Activated T-cell treated with anti-CD3 and anti-CD28 coated beads, Interleukin-2, amount 50 U/mL, for 72 hours (primary cell): ENCODE results near the gene PPP6R1. TPM values are rescaled to one million over a fixed set of nuclear protein-coding genes. Genes with fewer than 3 reads are reported as not detected.

Experiments used
- ATAC-seq, 2 donors: fragments of 150-1000 bp; cut with Tn5 transposase; replicated peaks in 1 of 2; 2 replicates each; pipeline ENCODE4 v1.10.0; 2021; ENCODE audit warnings: moderate library complexity in 2 of 2, mild to moderate bottlenecking in 1 of 2
- DNase-seq, 2 donors: peaks; one replicate each; pipeline ENCODE4 v3.0.0; 2021 to 2022; ENCODE audit warnings: mixed read lengths in 1 of 2
- H3K27ac Mint-ChIP-seq: one replicate; pipeline ENCODE4 v1.8.0; 2022; ENCODE audit warnings: mild to moderate bottlenecking, moderate library complexity, mixed read lengths
- H3K27me3 Mint-ChIP-seq: one replicate; pipeline ENCODE4 v1.8.0; 2022; ENCODE audit warnings: low read depth, mixed read lengths
- H3K36me3 Mint-ChIP-seq, 2 donors: one replicate each; pipeline ENCODE4 v1.8.0; 2022; ENCODE audit warnings: mixed read lengths in 2 of 2, mild to moderate bottlenecking in 1 of 2; ENCODE audit not compliant: insufficient read depth in 2 of 2
- H3K4me1 Mint-ChIP-seq: one replicate; pipeline ENCODE4 v1.8.0; 2022; ENCODE audit warnings: low read depth, mixed read lengths
- H3K4me3 Mint-ChIP-seq, 2 donors: one replicate each; pipeline ENCODE4 v1.8.0; 2022; ENCODE audit warnings: mild to moderate bottlenecking in 2 of 2, mixed read lengths in 2 of 2, moderate library complexity in 2 of 2
- H3K9me3 Mint-ChIP-seq, 2 donors: one replicate each; pipeline ENCODE4 v1.8.0; 2022; ENCODE audit warnings: mixed read lengths in 2 of 2
- total RNA-seq, 2 donors: library from RNA; stranded (reverse); gene quantifications; one replicate each; pipeline ENCODE4 v1.2.3, GENCODE V29; 2022

PPP6R1 gene
- total RNA-seq, 2 donors from 2014 or later, result 177 to 202 TPM

DNA sequence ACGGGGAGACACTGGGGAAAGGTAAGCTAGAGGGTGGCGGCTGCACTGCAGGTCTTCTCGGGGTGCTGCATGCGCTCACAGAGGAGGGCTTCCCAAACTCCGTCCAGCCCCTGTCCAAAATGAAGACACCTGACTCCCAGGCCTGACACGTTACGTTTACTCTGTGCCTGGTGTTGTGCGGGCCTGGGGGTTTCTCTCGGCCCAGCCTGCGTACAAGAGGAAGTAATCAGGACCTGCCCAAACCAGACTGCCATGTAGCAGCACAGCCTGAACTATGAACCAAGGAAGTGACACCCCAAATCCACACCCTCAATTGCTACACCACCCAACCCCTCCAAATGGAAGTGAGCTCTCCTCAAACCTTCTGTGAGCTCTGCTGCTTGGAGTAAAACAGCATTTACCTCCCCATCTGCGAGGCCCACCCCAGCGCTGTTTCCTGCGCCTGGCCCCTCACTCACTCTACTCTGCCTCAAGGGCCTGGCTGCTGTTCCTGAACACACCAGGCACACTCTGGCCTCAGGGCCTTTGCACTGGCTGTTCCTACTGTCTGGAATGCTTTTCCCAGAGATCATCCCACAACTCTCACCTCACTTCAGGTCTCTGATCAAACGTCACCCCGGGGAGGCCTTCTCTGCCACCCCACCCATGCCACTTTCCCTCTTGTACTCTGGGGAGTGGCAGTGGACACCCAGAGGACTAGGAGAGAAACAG lies 18.1 kb upstream of the PPP6R1 start:
- Mint-ChIP-seq H3K36me3 (peaks cover 8 to 14% of the 10 kb centered on the region in 2 donors), H3K27me3 (no peaks in the 10 kb centered on the region), H3K4me3 (peak overlapping the region; percentile 20 to 45), H3K27ac (peak overlapping the region; percentile 79), H3K4me1 (peaks cover 45% of the 10 kb centered on the region), H3K9me3 (no peaks in the 10 kb centered on the region)
- DNase-seq (no peak), ATAC-seq (no peak)

DNA sequence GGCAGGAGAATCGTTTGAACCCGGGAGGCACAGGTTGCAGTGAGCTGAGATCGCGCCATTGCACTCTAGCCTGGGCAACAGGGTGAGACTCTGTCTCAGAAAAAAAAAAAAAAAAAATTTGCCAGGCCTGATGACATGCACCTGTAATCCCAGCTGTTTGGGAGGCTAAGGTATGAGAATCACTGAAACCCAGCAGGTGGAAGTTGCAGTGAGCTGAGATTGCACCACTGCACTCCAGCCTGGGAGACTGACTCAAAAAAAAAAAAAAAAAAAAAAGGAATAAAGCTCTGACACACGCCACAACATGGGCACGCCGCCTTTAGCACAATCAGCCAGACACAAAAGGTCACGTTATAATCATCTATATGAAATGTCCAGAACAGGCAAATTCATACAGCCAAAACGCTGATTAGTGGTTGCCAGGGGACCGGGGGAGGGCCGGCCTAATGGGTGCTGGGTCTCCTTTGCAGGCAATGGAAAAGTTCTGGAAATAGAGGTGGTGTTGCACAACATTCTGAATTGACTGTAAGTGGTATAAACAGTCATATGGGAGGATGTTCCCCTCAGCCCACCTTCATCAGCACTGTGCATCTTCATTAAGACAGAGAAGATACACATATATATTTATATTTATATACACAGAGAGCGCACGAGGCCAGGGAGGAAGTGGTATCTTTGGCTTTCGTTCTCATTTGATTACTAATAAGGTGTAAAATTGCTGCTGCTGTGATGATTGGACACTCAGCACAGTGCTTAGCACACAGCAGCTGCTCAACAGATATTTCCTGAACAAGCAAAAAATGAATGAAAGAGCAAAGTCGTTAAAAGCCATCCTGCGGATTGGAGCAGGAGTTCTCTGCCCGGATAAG lies 17.3 kb upstream of the PPP6R1 start:
- ATAC-seq (no peak), DNase-seq (no peak)
- Mint-ChIP-seq H3K27me3 (no peaks in the 10 kb centered on the region), H3K36me3 (peaks cover 8 to 15% of the 10 kb centered on the region in 2 donors), H3K4me3 (peak overlapping the region in 1 of 2 donors; percentile 8), H3K9me3 (no peaks in the 10 kb centered on the region), H3K4me1 (peaks cover 39% of the 10 kb centered on the region), H3K27ac (peak overlapping the region; percentile 1)

- Mint-ChIP-seq H3K4me3 (no peak overlapping the region), H3K36me3 (peaks cover 9 to 18% of the 10 kb centered on the region in 2 donors), H3K9me3 (no peaks in the 10 kb centered on the region), H3K4me1 (peaks cover 23% of the 10 kb centered on the region), H3K27me3 (no peaks in the 10 kb centered on the region), H3K27ac (no peak overlapping the region)
- ATAC-seq (no peak), DNase-seq (no peak)
These were observed 15.3 kb upstream of the PPP6R1 start for GRCh38 chr19:55273978-55274707.

GRCh38 chr19:55272142-55272541 lies 13.3 kb upstream of the PPP6R1 start:
- no peak overlapping the region for H3K4me3 Mint-ChIP-seq
- no peaks in the 10 kb centered on the region for H3K27me3 Mint-ChIP-seq
- H3K4me1 Mint-ChIP-seq, result peaks cover 10% of the 10 kb centered on the region
- H3K27ac Mint-ChIP-seq, result no peak overlapping the region
- DNase-seq, result no peak
- ATAC-seq, result no peak
- peaks cover 11 to 20% of the 10 kb centered on the region in 2 donors for H3K36me3 Mint-ChIP-seq
- no peaks in the 10 kb centered on the region for H3K9me3 Mint-ChIP-seq

DNA sequence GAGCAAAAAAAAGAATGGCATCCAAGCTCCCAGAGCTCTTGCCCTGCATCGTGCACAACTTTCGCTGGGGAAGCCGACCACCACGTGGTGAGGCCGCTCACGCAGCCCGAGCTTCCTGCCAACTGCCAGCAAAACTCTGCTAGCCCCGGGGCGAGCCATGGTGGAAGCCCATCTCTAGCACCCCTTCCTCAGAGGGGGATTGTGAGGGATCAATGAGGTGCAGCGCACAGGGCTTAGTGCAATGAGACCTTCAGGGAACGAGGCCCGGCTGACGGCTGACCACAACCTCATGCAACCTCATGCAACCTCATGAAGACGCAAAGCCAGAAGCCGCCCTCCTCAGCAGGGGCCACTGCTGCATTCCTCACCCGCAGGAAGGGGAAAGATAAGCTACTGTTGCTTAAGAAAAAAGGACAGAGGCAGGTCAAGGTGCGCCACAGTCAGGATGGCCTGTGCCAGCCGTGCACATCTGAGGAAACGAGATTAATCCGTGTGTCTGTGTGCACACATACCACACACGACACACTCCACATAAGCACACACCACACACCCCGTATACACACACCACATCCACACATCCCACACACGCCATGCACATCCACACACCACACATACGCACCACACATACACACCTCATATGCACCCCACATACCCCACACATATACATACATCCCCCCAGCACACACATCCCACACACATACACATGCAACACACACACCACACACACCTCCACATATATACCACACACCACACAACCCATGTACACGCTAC lies 11.5 kb upstream of the PPP6R1 start:
- ATAC-seq (peak; percentile 15 to 18), DNase-seq (no peak)
- no peaks in the 10 kb centered on the region for H3K4me1 Mint-ChIP-seq
- H3K27me3 Mint-ChIP-seq, result no peaks in the 10 kb centered on the region
- no peak overlapping the region for H3K27ac Mint-ChIP-seq
- H3K36me3 Mint-ChIP-seq, result peaks cover 14 to 29% of the 10 kb centered on the region in 2 donors
- H3K4me3 Mint-ChIP-seq, result no peak overlapping the region
- H3K9me3 Mint-ChIP-seq, result peaks cover 3 to 4% of the 10 kb centered on the region in 2 donors

DNA sequence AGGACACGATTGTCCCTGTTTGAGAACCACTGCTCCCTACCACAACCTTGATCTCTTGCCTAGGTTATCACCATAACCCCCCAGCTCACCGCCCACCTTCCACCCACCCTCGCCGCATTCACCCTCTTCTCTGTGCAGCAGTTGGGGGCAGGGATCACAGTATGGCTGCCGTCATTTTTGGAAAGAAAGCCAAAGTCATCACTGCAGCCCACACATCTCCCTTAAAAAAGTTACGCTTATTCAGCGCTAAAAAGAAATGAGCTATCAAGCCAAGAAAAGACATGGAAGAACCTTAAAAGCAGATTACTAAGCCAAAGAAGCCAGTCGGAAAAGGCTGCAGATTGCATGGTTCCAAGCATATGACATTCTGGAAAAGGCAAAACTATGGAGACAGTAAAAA lies 10.5 kb upstream of the PPP6R1 start:
- Mint-ChIP-seq H3K27me3 (no peaks in the 10 kb centered on the region), H3K4me1 (no peaks in the 10 kb centered on the region), H3K9me3 (peaks cover 3 to 4% of the 10 kb centered on the region in 2 donors), H3K4me3 (no peak overlapping the region), H3K36me3 (peaks cover 14 to 29% of the 10 kb centered on the region in 2 donors), H3K27ac (no peak overlapping the region)
- DNase-seq (no peak), ATAC-seq (no peak)

GRCh38 chr19:55266840-55267239 lies 8.0 kb upstream of the PPP6R1 start:
- no peak for DNase-seq
- Mint-ChIP-seq H3K4me3 (no peak overlapping the region), H3K9me3 (peaks cover 3 to 4% of the 10 kb centered on the region in 2 donors), H3K27ac (no peak overlapping the region), H3K36me3 (peaks cover 12 to 22% of the 10 kb centered on the region in 2 donors), H3K27me3 (no peaks in the 10 kb centered on the region), H3K4me1 (no peaks in the 10 kb centered on the region)
- no peak for ATAC-seq

DNA sequence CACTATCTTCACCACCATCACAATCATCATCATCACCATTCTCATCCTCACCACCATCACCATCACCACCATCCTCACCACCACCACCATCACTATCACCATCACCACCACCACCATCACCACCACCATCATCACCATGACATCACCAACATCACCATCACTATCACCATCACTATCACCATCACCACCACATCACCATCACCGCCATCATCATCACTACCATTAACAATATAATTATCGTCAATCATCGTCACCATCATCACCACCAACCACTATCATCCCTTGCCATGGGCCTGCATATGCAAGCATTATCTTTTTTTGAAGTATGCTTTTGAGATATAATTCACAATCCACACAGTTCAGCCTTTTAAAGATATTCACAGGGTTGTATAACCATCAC lies 7.6 kb upstream of the PPP6R1 start:
- no peak for ATAC-seq
- H3K27ac Mint-ChIP-seq, result no peak overlapping the region
- H3K4me3 Mint-ChIP-seq, result no peak overlapping the region
- H3K27me3 Mint-ChIP-seq, result no peaks in the 10 kb centered on the region
- H3K36me3 Mint-ChIP-seq, result peaks cover 12 to 22% of the 10 kb centered on the region in 2 donors
- peaks cover 3 to 4% of the 10 kb centered on the region in 2 donors for H3K9me3 Mint-ChIP-seq
- no peak for DNase-seq
- no peaks in the 10 kb centered on the region for H3K4me1 Mint-ChIP-seq

DNA sequence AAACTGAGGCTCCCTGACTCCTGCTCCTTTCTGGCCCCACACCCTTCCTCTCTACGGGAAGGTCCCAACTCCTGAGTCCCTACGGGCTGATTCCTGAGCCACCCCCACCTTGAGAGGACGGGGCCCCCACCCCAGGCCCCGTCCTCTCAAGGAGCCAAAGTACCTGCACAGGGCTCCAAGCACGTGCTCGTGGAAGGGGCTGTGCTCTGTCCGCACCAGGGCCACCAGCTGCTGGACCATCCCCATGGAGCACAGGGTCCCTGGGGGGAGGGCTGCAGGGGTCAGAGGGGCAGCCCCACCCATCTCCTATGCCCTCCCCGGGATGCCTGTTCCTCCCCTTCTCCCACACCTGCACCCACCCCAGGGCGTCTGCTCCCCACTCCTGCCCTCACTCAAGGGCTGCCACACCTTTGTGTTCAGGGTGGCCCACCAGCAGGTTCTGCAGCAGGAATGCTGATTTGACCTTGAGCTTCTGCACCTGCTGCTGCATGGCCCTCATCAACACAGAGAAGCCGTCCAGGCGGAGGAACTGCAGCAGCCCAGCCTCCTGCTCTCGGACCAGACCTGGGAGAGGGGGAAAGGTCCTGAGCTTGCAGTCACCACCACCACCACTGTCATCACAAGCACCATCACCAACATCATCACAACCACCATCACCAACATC lies 7.0 kb upstream of the PPP6R1 start:
- no peaks in the 10 kb centered on the region for H3K4me1 Mint-ChIP-seq
- DNase-seq, result no peak
- H3K9me3 Mint-ChIP-seq, result peaks cover 3 to 4% of the 10 kb centered on the region in 2 donors
- ATAC-seq, result no peak
- H3K27ac Mint-ChIP-seq, result no peak overlapping the region
- peaks cover 12 to 21% of the 10 kb centered on the region in 2 donors for H3K36me3 Mint-ChIP-seq
- no peaks in the 10 kb centered on the region for H3K27me3 Mint-ChIP-seq
- H3K4me3 Mint-ChIP-seq, result no peak overlapping the region

GRCh38 chr19:55265173-55265572 lies 6.4 kb upstream of the PPP6R1 start:
- peaks cover 8 to 18% of the 10 kb centered on the region in 2 donors for H3K36me3 Mint-ChIP-seq
- no peak overlapping the region for H3K27ac Mint-ChIP-seq
- H3K4me1 Mint-ChIP-seq, result no peaks in the 10 kb centered on the region
- DNase-seq (no peak), ATAC-seq (no peak)
- peaks cover 3 to 4% of the 10 kb centered on the region in 2 donors for H3K9me3 Mint-ChIP-seq
- no peaks in the 10 kb centered on the region for H3K27me3 Mint-ChIP-seq
- no peak overlapping the region for H3K4me3 Mint-ChIP-seq

GRCh38 chr19:55264531-55264930 lies 5.7 kb upstream of the PPP6R1 start:
- H3K27me3 Mint-ChIP-seq, result no peaks in the 10 kb centered on the region
- peaks cover 8 to 18% of the 10 kb centered on the region in 2 donors for H3K36me3 Mint-ChIP-seq
- no peak overlapping the region for H3K4me3 Mint-ChIP-seq
- H3K9me3 Mint-ChIP-seq, result peaks cover 3 to 4% of the 10 kb centered on the region in 2 donors
- no peak overlapping the region for H3K27ac Mint-ChIP-seq
- no peak for ATAC-seq
- peaks cover 4% of the 10 kb centered on the region for H3K4me1 Mint-ChIP-seq
- no peak for DNase-seq

DNA sequence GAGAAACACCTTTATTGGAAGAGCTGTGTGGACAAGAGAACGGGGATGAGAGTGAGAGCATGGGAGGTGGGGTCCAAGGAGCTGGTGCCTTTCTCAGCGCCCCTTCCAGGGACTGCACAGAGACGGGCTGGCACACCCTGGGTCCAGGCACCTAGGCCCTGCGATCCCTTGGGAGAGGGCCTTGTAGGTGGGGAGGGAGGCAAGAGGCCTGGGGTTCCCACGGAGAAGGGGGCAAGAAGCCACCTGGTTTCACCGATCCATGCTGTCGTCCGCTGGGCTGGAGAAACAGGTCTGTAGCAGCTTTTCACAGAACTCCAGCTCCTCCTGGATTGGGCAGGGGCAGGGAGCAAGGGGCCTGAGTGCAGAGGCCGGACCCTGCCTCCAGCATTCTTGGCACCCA lies 3.5 kb upstream of the PPP6R1 start:
- Mint-ChIP-seq H3K4me1 (peaks cover 13% of the 10 kb centered on the region), H3K4me3 (no peak overlapping the region), H3K9me3 (peaks cover 3 to 4% of the 10 kb centered on the region in 2 donors), H3K36me3 (peaks cover 14 to 19% of the 10 kb centered on the region in 2 donors), H3K27ac (no peak overlapping the region), H3K27me3 (no peaks in the 10 kb centered on the region)
- no peak for ATAC-seq
- DNase-seq, result no peak
